ENCODE results near the gene GARNL3. TPM values are rescaled to one million over a fixed set of nuclear protein-coding genes. Genes with fewer than 3 reads are reported as not detected.

GARNL3 gene
- total RNA-seq, 1 experiment from 2014 or later = 11.8 TPM

GRCh38 chr9:127300886-127301447, 36.4 kb downstream of the GARNL3 start:
- POLR2A ChIA-PET = no interaction called here

GRCh38 chr9:127303830-127304229, 39.3 kb downstream of the GARNL3 start:
- H3K36me3 ChIP-seq (ENCODE audit: control insufficient read depth, insufficient read depth, low read length) = no peaks in the 10 kb centered on the region
- no TSS peak for BruUV-seq (replicated peaks)
- H3K4me3 ChIP-seq (ENCODE audit: low read depth, low read length) = no peak overlapping the region
- ChIA-PET CTCF (no interaction called here), POLR2A (no interaction called here)
- intact Hi-C loops (cut with micrococcal nuclease; ENCODE audit: unreplicated experiment) = no loop called here
- H3K4me3 Mint-ChIP-seq (ENCODE audit: unreplicated experiment) = no peak overlapping the region
- H3K36me3 Mint-ChIP-seq (ENCODE audit: insufficient read depth, unreplicated experiment) = no peaks in the 10 kb centered on the region
- H3K27me3 ChIP-seq (replicated peaks; ENCODE audit: control insufficient read depth, insufficient read depth, low read length) = no peaks in the 10 kb centered on the region
- H3K9me3 Mint-ChIP-seq (ENCODE audit: unreplicated experiment) = no peaks in the 10 kb centered on the region
- peaks cover 11% of the 10 kb centered on the region for H3K4me1 Mint-ChIP-seq (ENCODE audit: low read depth, unreplicated experiment)
- H3K27me3 Mint-ChIP-seq (ENCODE audit: insufficient read depth, unreplicated experiment) = no peaks in the 10 kb centered on the region
- no peak overlapping the region for H3K27ac Mint-ChIP-seq (ENCODE audit: unreplicated experiment)
- no peak for TF ChIP-seq CTCF (IDR thresholded peaks at IDR 0.05; ENCODE audit: insufficient read depth in 1 of 2, low read depth in 1 of 2, low read length in 1 of 2, severe bottlenecking in 1 of 2, unreplicated experiment in 1 of 2)
- peaks cover 12% of the 10 kb centered on the region for H3K4me1 ChIP-seq
- H3K9me3 ChIP-seq = no peaks in the 10 kb centered on the region
- no peak for DNase-seq

More at GRCh38 chr9:127300886-127301447, 36.4 kb downstream of the GARNL3 start:
- BruUV-seq (replicated peaks) = no TSS peak
- H3K9me3 Mint-ChIP-seq (ENCODE audit: unreplicated experiment) = no peaks in the 10 kb centered on the region
- no peaks in the 10 kb centered on the region for H3K36me3 ChIP-seq (ENCODE audit: control insufficient read depth, insufficient read depth, low read length)
- DNase-seq = no peak
- CTCF ChIA-PET = interaction anchor here (0.7 kb wide), 1 partner anchor 136 kb away, joined by 6 read pairs; no protein-coding TSS in a partner anchor
- no peak overlapping the region for H3K27ac Mint-ChIP-seq (ENCODE audit: unreplicated experiment)
- H3K27me3 ChIP-seq (replicated peaks; ENCODE audit: control insufficient read depth, insufficient read depth, low read length) = no peaks in the 10 kb centered on the region
- no peak overlapping the region for H3K4me3 ChIP-seq (ENCODE audit: low read depth, low read length)
- H3K4me1 Mint-ChIP-seq (ENCODE audit: low read depth, unreplicated experiment) = no peaks in the 10 kb centered on the region
- H3K4me3 Mint-ChIP-seq (ENCODE audit: unreplicated experiment) = no peak overlapping the region
- H3K9me3 ChIP-seq = no peaks in the 10 kb centered on the region
- intact Hi-C loops (cut with micrococcal nuclease; ENCODE audit: unreplicated experiment) = no loop called here
- H3K4me1 ChIP-seq = no peaks in the 10 kb centered on the region
- no peaks in the 10 kb centered on the region for H3K36me3 Mint-ChIP-seq (ENCODE audit: insufficient read depth, unreplicated experiment)
- no peak for TF ChIP-seq CTCF (IDR thresholded peaks at IDR 0.05; ENCODE audit: insufficient read depth in 1 of 2, low read depth in 1 of 2, low read length in 1 of 2, severe bottlenecking in 1 of 2, unreplicated experiment in 1 of 2)
- no peaks in the 10 kb centered on the region for H3K27me3 Mint-ChIP-seq (ENCODE audit: insufficient read depth, unreplicated experiment)

GRCh38 chr9:127305206-127305837, 40.7 kb downstream of the GARNL3 start:
- H3K36me3 Mint-ChIP-seq (ENCODE audit: insufficient read depth, unreplicated experiment) = no peaks in the 10 kb centered on the region
- DNase-seq = no peak
- BruUV-seq (replicated peaks) = no TSS peak
- Histone ChIP-seq H3K27me3 (replicated peaks; ENCODE audit: control insufficient read depth, insufficient read depth, low read length) (no peaks in the 10 kb centered on the region), H3K4me1 (peaks cover 22% of the 10 kb centered on the region), H3K36me3 (ENCODE audit: control insufficient read depth, insufficient read depth, low read length) (no peaks in the 10 kb centered on the region), H3K4me3 (ENCODE audit: low read depth, low read length) (no peak overlapping the region), H3K9me3 (no peaks in the 10 kb centered on the region)
- peaks cover 21% of the 10 kb centered on the region for H3K4me1 Mint-ChIP-seq (ENCODE audit: low read depth, unreplicated experiment)
- ChIA-PET CTCF (no interaction called here), POLR2A (no interaction called here)
- no peaks in the 10 kb centered on the region for H3K9me3 Mint-ChIP-seq (ENCODE audit: unreplicated experiment)
- H3K27ac Mint-ChIP-seq (ENCODE audit: unreplicated experiment) = no peak overlapping the region
- intact Hi-C loops (cut with micrococcal nuclease; ENCODE audit: unreplicated experiment) = loop anchor here (5.0 kb wide), 1 partner anchor 92 kb away; the partner anchor contains the start of gene SLC2A8
- no peak for TF ChIP-seq CTCF (IDR thresholded peaks at IDR 0.05; ENCODE audit: insufficient read depth in 1 of 2, low read depth in 1 of 2, low read length in 1 of 2, severe bottlenecking in 1 of 2, unreplicated experiment in 1 of 2)
- no peaks in the 10 kb centered on the region for H3K27me3 Mint-ChIP-seq (ENCODE audit: insufficient read depth, unreplicated experiment)
- no peak overlapping the region for H3K4me3 Mint-ChIP-seq (ENCODE audit: unreplicated experiment)
